ENCODE data around the gene CCDC201. TPM values are rescaled to one million over a fixed set of nuclear protein-coding genes. Genes with fewer than 3 reads are reported as not detected.

CCDC201 gene
- total RNA-seq, 1 experiment from 2014 or later = not detected

GRCh38 chr7:45881759-45882464 lies 9.0 kb upstream of the CCDC201 start:
- no peak overlapping the region for H2BK15ac ChIP-seq (ENCODE audit: low read depth, low read length)
- no peaks in the 10 kb centered on the region for H3K79me1 ChIP-seq (ENCODE audit: insufficient read depth, low read depth, low read length, poor library complexity, severe bottlenecking)
- H3K23me2 ChIP-seq (ENCODE audit: insufficient read length, low read depth, low read length, poor library complexity, severe bottlenecking) = no peaks in the 10 kb centered on the region
- no peak overlapping the region for H2BK120ac ChIP-seq (ENCODE audit: low read depth, low read length, poor library complexity, severe bottlenecking)
- no peak overlapping the region for H2AFZ ChIP-seq (ENCODE audit: low read length)
- H3K9me3 ChIP-seq (ENCODE audit: control insufficient read depth, low read depth, low read length) = peaks cover 14% of the 10 kb centered on the region
- H3K27ac ChIP-seq (ENCODE audit: insufficient read length, low read depth, low read length) = no peak overlapping the region
- no peak for DNase-seq
- no peak overlapping the region for H3K4ac ChIP-seq (ENCODE audit: low read depth, low read length)
- H3K27me3 ChIP-seq (ENCODE audit: insufficient read depth, low read length) = no peaks in the 10 kb centered on the region
- no peak overlapping the region for H4K91ac ChIP-seq (ENCODE audit: insufficient read length, low read depth, low read length)
- H3K14ac ChIP-seq (ENCODE audit: insufficient read depth, low read length) = no peak overlapping the region
- no peaks in the 10 kb centered on the region for H4K20me1 ChIP-seq (ENCODE audit: control insufficient read depth, insufficient read depth, insufficient read length)
- Mint-ChIP-seq H3K36me3 (ENCODE audit: insufficient read depth in 1 of 3, low read depth in 3 of 3) (peaks cover 10 to 26% (median 15%) of the 10 kb centered on the region in 3 experiments; a peak in 6 of 7 replicates), H3K9me3 (peaks cover 27 to 29% of the 10 kb centered on the region in 2 experiments), H3K27me3 (ENCODE audit: low read depth) (peaks cover 40% of the 10 kb centered on the region), H3K27ac (peak overlapping the region in 1 of 3 experiments; percentile 80; a peak in 1 of 7 replicates), H3K4me3 (no peak overlapping the region), H3K4me1 (peaks cover 5 to 9% of the 10 kb centered on the region in 2 experiments)
- no peak for TF ChIP-seq CTCF (conservative IDR thresholded peaks at IDR 0.05)
- no peak overlapping the region for H3K23ac ChIP-seq (ENCODE audit: insufficient read length, low read depth, low read length)
- H2BK20ac ChIP-seq (ENCODE audit: low read depth, low read length, poor library complexity, severe bottlenecking) = no peak overlapping the region
- no peak overlapping the region for H3K56ac ChIP-seq (ENCODE audit: insufficient read length, low read depth, low read length)
- H3K9ac ChIP-seq (ENCODE audit: extremely low read depth, insufficient read length, low read length) = no peak overlapping the region
- no peak overlapping the region for H3K18ac ChIP-seq (ENCODE audit: insufficient read length, low read depth, low read length)
- H3T11ph ChIP-seq (ENCODE audit: low read length) = no peak overlapping the region
- H2BK5ac ChIP-seq (ENCODE audit: insufficient read length, low read length) = no peak overlapping the region
- no peak overlapping the region for H3K4me2 ChIP-seq (ENCODE audit: insufficient read depth, insufficient read length, low read length)
- WGBS (ENCODE audit: extremely low coverage, insufficient read length, low lambda C conversion rate) = no CpG with 5 or more reads among the region's 12 CpGs
- H4K5ac ChIP-seq (ENCODE audit: insufficient read length, low read depth, low read length) = no peak overlapping the region
- H3K79me2 ChIP-seq (ENCODE audit: insufficient read depth, low read length) = no peaks in the 10 kb centered on the region
- H2AK5ac ChIP-seq (ENCODE audit: insufficient read length, low read length) = no peak overlapping the region
- H2BK12ac ChIP-seq (ENCODE audit: insufficient read length, low read depth, low read length) = no peak overlapping the region
- no peak overlapping the region for H4K8ac ChIP-seq (replicated peaks; ENCODE audit: insufficient read length, low read depth, low read length)
- H3K4me1 ChIP-seq (ENCODE audit: insufficient read depth, low read length) = peaks cover 6% of the 10 kb centered on the region; the same call in 1 of the 2 replicates

Data from H9 (cell line).